H1 (cell line): ENCODE measurements around the gene GBGT1. TPM values are rescaled to one million over a fixed set of nuclear protein-coding genes. Genes with fewer than 3 reads are reported as not detected.

Experiments used
- CTCF ChIA-PET: fragments of 300-600 bp; sonication (Branson Sonifier 250); formaldehyde crosslinking; loops from one replicate; lab custom pipeline; 2021; ENCODE audit not compliant: partially characterized antibody; lab: Charles Lee
- POLR2A ChIA-PET: fragments of 300-600 bp; sonication (Branson Sonifier 250); formaldehyde crosslinking; loops from one replicate; lab custom pipeline; 2021; ENCODE audit warnings: inconsistent platforms; ENCODE audit not compliant: partially characterized antibody; lab: Charles Lee
- DNase-seq, 2 experiments: peaks; one replicate each; pipeline versions ENCODE4 v3.0.0 to v3.0.0-alpha.2; 2010 to 2022; ENCODE audit warnings: low spot score in 2 of 2, low read depth in 1 of 2, mixed read lengths in 1 of 2
- FAIRE-seq: peaks from 2 replicates; lab custom pipeline; 2011; peaks lifted over from hg19 to GRCh38; lab: Jason Lieb, UNC
- H2AFZ ChIP-seq: 2 replicates; pipeline ENCODE4 v1.8.1; 2012; ENCODE audit warnings: low read length, inconsistent platforms
- H2AK5ac ChIP-seq: 2 replicates; pipeline ENCODE4 v1.6.1; 2013; ENCODE audit warnings: low read depth, low read length
- H2BK120ac ChIP-seq: replicated peaks from 2 replicates; pipeline ENCODE3; 2013; ENCODE audit warnings: low read depth, low read length, inconsistent platforms
- H2BK12ac ChIP-seq: 2 replicates; pipeline ENCODE4 v1.6.1; 2013; ENCODE audit warnings: low read depth, low read length
- H2BK15ac ChIP-seq: 2 replicates; pipeline ENCODE4 v1.6.1; 2013; ENCODE audit warnings: low read length
- H2BK20ac ChIP-seq: 2 replicates; pipeline ENCODE4 v1.6.1; 2013; ENCODE audit warnings: low read length
- H2BK5ac ChIP-seq: 2 replicates; pipeline ENCODE4 v1.6.1; 2013; ENCODE audit warnings: low read depth, low read length
- H3K14ac ChIP-seq: 2 replicates; pipeline ENCODE4 v1.6.1; 2013; ENCODE audit warnings: inconsistent platforms; ENCODE audit not compliant: insufficient read length
- H3K18ac ChIP-seq: 2 replicates; pipeline ENCODE4 v1.6.1; 2013; ENCODE audit warnings: low read length; ENCODE audit errors: extremely low read depth
- H3K23ac ChIP-seq: 2 replicates; pipeline ENCODE4 v1.6.1; 2013; ENCODE audit warnings: inconsistent platforms; ENCODE audit not compliant: insufficient read length
- H3K23me2 ChIP-seq: 2 replicates; pipeline ENCODE4 v1.6.1; 2013; ENCODE audit warnings: low read depth, low read length
- H3K27ac ChIP-seq: 2 replicates; pipeline ENCODE4 v1.6.1; 2011; ENCODE audit warnings: low read depth, low read length, inconsistent platforms
- H3K27me3 ChIP-seq, 4 experiments: replicated peaks in 1 of 4; 1 replicate in 1 of 4; 2 replicates in 3 of 4; pipeline versions ENCODE4 v1.6.1 to v1.8.1; 2011 to 2013; ENCODE audit warnings: low read length in 3 of 4, mild to moderate bottlenecking in 3 of 4, inconsistent platforms in 2 of 4, mixed read lengths in 2 of 4, moderate library complexity in 1 of 4; ENCODE audit not compliant: control insufficient read depth in 3 of 4, insufficient read depth in 3 of 4; ENCODE audit errors: extremely low read depth in 1 of 4
- H3K36me3 ChIP-seq, 4 experiments: 2 replicates each; pipeline versions ENCODE4 v1.6.1 to v1.8.1; 2011 to 2013; ENCODE audit warnings: mild to moderate bottlenecking in 4 of 4, low read length in 3 of 4, moderate library complexity in 2 of 4, control low read depth in 1 of 4, inconsistent platforms in 1 of 4; ENCODE audit not compliant: insufficient read depth in 4 of 4, control insufficient read depth in 2 of 4
- H3K4ac ChIP-seq: replicated peaks from 2 replicates; pipeline ENCODE3; 2013; ENCODE audit warnings: low read length, low read depth, mixed read lengths, inconsistent platforms; ENCODE audit not compliant: insufficient read length
- H3K4me1 ChIP-seq, 4 experiments: replicated peaks in 1 of 4; 1 replicate in 1 of 4; 2 replicates in 3 of 4; pipeline versions ENCODE4 v1.6.1 to v1.8.1; 2011 to 2013; ENCODE audit warnings: low read length in 3 of 4, inconsistent platforms in 2 of 4, mixed read lengths in 1 of 4; ENCODE audit not compliant: insufficient read depth in 4 of 4, control insufficient read depth in 3 of 4
- H3K4me2 ChIP-seq, 2 experiments: 2 replicates each; pipeline versions ENCODE4 v1.6.1 to v1.8.1; 2011 to 2013; ENCODE audit warnings: low read depth in 2 of 2, low read length in 2 of 2, control low read depth in 1 of 2, inconsistent platforms in 1 of 2, mild to moderate bottlenecking in 1 of 2; ENCODE audit not compliant: insufficient read depth in 1 of 2
- H3K4me3 ChIP-seq, 4 experiments: fragments of 200-600, 300-600 bp in 1 of 4; sonication (generic), shearing (Covaris generic), sonication (Bioruptor Twin) in 1 of 4; 2 replicates each; pipeline versions ENCODE4 v1.5.1 to v1.8.1; 2011 to 2016; ENCODE audit warnings: low read length in 4 of 4, low read depth in 3 of 4, control low read depth in 2 of 4, inconsistent platforms in 2 of 4, mild to moderate bottlenecking in 2 of 4, mixed read lengths in 1 of 4, moderate library complexity in 1 of 4; ENCODE audit not compliant: insufficient read depth in 2 of 4; ENCODE audit errors: extremely low read depth in 1 of 4
- H3K56ac ChIP-seq: replicated peaks from 2 replicates; pipeline ENCODE3; 2013; ENCODE audit warnings: low read depth, mild to moderate bottlenecking, mixed read lengths, low read length, inconsistent platforms; ENCODE audit not compliant: insufficient read length
- H3K79me1 ChIP-seq: 2 replicates; pipeline ENCODE4 v1.6.1; 2013; ENCODE audit warnings: low read depth, low read length, control low read depth
- H3K79me2 ChIP-seq, 2 experiments: 2 replicates each; pipeline versions ENCODE4 v1.6.1 to v1.8.1; 2012 to 2013; ENCODE audit warnings: low read length in 2 of 2, mild to moderate bottlenecking in 2 of 2, inconsistent platforms in 1 of 2; ENCODE audit not compliant: insufficient read depth in 2 of 2, control insufficient read depth in 1 of 2
- H3K9ac ChIP-seq, 4 experiments: replicated peaks in 1 of 4; 1 replicate in 1 of 4; 2 replicates in 3 of 4; pipeline versions ENCODE4 v1.6.1 to v1.8.1; 2011 to 2013; ENCODE audit warnings: low read depth in 3 of 4, low read length in 3 of 4, control low read depth in 2 of 4, mild to moderate bottlenecking in 2 of 4, moderate library complexity in 2 of 4, inconsistent platforms in 1 of 4; ENCODE audit errors: extremely low read depth in 1 of 4
- H3K9me3 ChIP-seq, 2 experiments: 2 replicates each; pipeline versions ENCODE4 v1.6.1 to v1.8.1; 2012 to 2013; ENCODE audit warnings: mild to moderate bottlenecking in 2 of 2, moderate library complexity in 2 of 2, control low read depth in 1 of 2, inconsistent platforms in 1 of 2, low read depth in 1 of 2, low read length in 1 of 2, mixed read lengths in 1 of 2; ENCODE audit not compliant: insufficient read depth in 2 of 2
- H4K20me1 ChIP-seq, 2 experiments: replicated peaks in 1 of 2; 2 replicates each; pipeline versions ENCODE3 to v1.8.1; 2011 to 2013; ENCODE audit warnings: inconsistent platforms in 2 of 2, low read length in 2 of 2, mild to moderate bottlenecking in 1 of 2; ENCODE audit not compliant: insufficient read depth in 2 of 2, control insufficient read depth in 1 of 2
- H4K5ac ChIP-seq: 2 replicates; pipeline ENCODE4 v1.6.1; 2013; ENCODE audit warnings: low read length, low read depth, mixed read lengths, inconsistent platforms; ENCODE audit not compliant: insufficient read length
- H4K8ac ChIP-seq: 2 replicates; pipeline ENCODE4 v1.8.0; 2013; ENCODE audit warnings: mild to moderate bottlenecking, moderate library complexity, low read length, inconsistent platforms; ENCODE audit not compliant: insufficient read depth; ENCODE audit errors: extremely low read depth
- H4K91ac ChIP-seq: replicated peaks from 2 replicates; pipeline ENCODE3; 2013; ENCODE audit warnings: low read length, mixed read lengths, inconsistent platforms; ENCODE audit not compliant: insufficient read length
- EZH2 ChIP-seq: fragments of 200-600 bp; sonication (generic); IDR thresholded peaks from 2 replicates; pipeline ENCODE4 v1.7.1; 2012; ENCODE audit warnings: low read depth, mild to moderate bottlenecking, moderate library complexity, low read length, inconsistent platforms; ENCODE audit not compliant: severe bottlenecking
- JUN ChIP-seq: IDR thresholded peaks from 2 replicates; pipeline ENCODE4 v1.6.1; 2011; ENCODE audit warnings: low read depth, mild to moderate bottlenecking, improper control_type of control experiment, low read length
- RNF2 ChIP-seq: fragments of 200-900, 300-1000 bp; sonication (generic); IDR thresholded peaks from 2 replicates; pipeline ENCODE4 v1.7.1; 2016; ENCODE audit warnings: borderline replicate concordance, low read depth, mild to moderate bottlenecking, antibody characterized with exemption, low read length; ENCODE audit not compliant: poor library complexity, severe bottlenecking; ENCODE audit errors: missing control alignments
- RXRA ChIP-seq: IDR thresholded peaks from 2 replicates; pipeline ENCODE4 v1.6.1; 2011; ENCODE audit warnings: low read depth, mild to moderate bottlenecking, low read length, moderate library complexity; ENCODE audit not compliant: insufficient read depth
- SIX5 ChIP-seq: IDR thresholded peaks from 2 replicates; pipeline ENCODE4 v1.6.1; 2011; ENCODE audit warnings: mild to moderate bottlenecking, low read depth, low read length
- SUZ12 ChIP-seq: fragments of 200-600 bp; sonication (generic); IDR thresholded peaks from 2 replicates; pipeline ENCODE4 v1.6.1; 2012; ENCODE audit warnings: mild to moderate bottlenecking, inconsistent platforms, low read length, moderate library complexity, mixed read lengths
- WGBS, 2 experiments: shearing (Covaris generic) in 1 of 2; methylation state at CpG; one replicate each; pipeline versions ENCODE4 v1.1.6 to v1.1.7; 2013 to 2015; ENCODE audit warnings: low lambda C conversion rate in 2 of 2, mixed read lengths in 2 of 2, inconsistent platforms in 1 of 2, low coverage in 1 of 2, missing lambda C conversion rate in 1 of 2; ENCODE audit not compliant: insufficient replicate concordance in 2 of 2, insufficient coverage in 1 of 2, insufficient read length in 1 of 2; ENCODE audit errors: extremely low coverage in 1 of 2, missing lambda C conversion rate in 1 of 2; 5-methylcytosine and 5-hydroxymethylcytosine counted together
- polyA plus RNA-seq, 7 experiments: library from polyadenylated mRNA; depleted of rRNA in 3 of 7; stranded (reverse) in 5 of 7; unstranded in 2 of 7; fragments of >200 nt in 5 of 7; fragments of 200-250 nt in 2 of 7; gene quantifications; 1 replicate in 5 of 7; 2 replicates in 1 of 7; 4 replicates in 1 of 7; pipeline versions ENCODE4 v1.2.1 to v1.2.3, GENCODE V29; 2011 to 2013; ENCODE audit warnings: missing spikeins in 2 of 7, mixed read lengths in 2 of 7
- total RNA-seq: library from RNA; stranded (reverse); fragmentation: NEBNext Ultra II Directional; extraction: Animal tissue kit (Norgen Biotek cat#: 25700); gene quantifications from 2 replicates; pipeline ENCODE4 v1.2.1, GENCODE V29; 2021

The GBGT1 gene
- total and polyA plus RNA-seq, 2 of the 8 experiments (the other 6 are each of a cell fraction or from before 2014, with no cell fraction given): 7.1 to 9.7 TPM

DNA sequence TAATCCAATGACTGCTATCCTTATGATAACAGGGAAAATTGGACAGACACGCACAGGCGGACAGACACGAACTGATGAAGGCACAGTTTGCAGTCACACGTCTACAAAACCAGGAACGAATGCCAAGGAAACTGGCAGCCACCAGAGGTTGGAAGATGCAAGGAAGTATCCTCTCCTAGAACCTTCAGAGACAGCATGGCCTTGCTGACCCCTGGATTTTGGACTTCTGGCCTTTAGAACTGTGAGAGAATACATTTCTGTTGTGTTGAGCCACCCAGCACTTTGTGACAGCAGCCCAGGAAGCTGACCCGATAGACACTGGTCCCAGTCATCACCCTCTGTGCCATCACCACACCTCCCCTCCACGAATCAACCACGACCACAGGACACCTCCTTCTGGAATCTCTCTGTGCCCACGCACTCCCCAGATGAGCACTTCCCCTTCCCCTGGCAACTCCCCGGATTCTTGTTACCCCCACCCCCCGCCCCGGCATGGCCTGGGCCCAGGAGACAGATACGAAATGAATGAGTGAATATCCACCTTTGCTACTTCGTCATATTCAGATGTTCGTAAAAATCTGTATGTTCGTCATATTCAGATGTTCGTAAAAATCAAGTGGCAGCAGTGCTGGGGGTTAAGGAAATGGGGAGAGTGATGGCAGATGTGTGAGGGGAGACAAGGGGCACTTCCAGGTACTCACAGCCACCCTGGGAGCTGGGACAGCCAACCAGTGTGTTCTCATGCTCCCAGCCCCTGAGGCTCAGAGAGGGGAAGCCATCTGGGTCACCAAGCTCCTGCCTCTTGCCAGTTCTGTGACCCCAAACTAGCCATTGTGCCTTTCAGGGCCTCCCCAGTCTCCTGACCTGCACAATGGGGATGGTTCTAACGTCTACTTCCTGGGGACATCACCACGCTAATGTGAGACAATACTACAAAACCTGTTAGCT lies 18.5 kb downstream of the GBGT1 start:
- POLR2A ChIA-PET: interaction anchor here (0.6 to 1.3 kb wide), 5 partner anchors 8 to 186 kb away, joined by 3 to 6 read pairs (median 3); no protein-coding TSS in a partner anchor

More for the DNA sequence above, 18.5 kb downstream of the GBGT1 start:
- Histone ChIP-seq H4K5ac (no peak overlapping the region), H3K36me3 (no peaks in the 10 kb centered on the region), H3K9me3 (no peaks in the 10 kb centered on the region), H3K18ac (no peak overlapping the region), H2BK15ac (no peak overlapping the region), H3K79me1 (peaks cover 6% of the 10 kb centered on the region), H3K4ac (no peak overlapping the region), H3K4me1 (peaks cover 0 to 24% (median 13%) of the 10 kb centered on the region in 4 experiments; a peak in 5 of 7 replicates), H4K20me1 (peaks cover 20 to 38% of the 10 kb centered on the region in 2 experiments), H3K27ac (no peak overlapping the region), H4K8ac (no peak overlapping the region), H2BK120ac (no peak overlapping the region), H2BK20ac (no peak overlapping the region), H2BK5ac (no peak overlapping the region), H3K14ac (no peak overlapping the region), H3K27me3 (peaks cover 0 to 11% (median 0%) of the 10 kb centered on the region in 4 experiments; a peak in 2 of 7 replicates), H3K9ac (no peak overlapping the region; a peak in 2 of 7 replicates), H3K4me2 (peak overlapping the region in 1 of 2 experiments; percentile 77; a peak in 2 of 4 replicates), H3K79me2 (peaks cover 0 to 3% of the 10 kb centered on the region in 2 experiments; a peak in 1 of 4 replicates), H3K4me3 (peak overlapping the region in 1 of 4 experiments; percentile 60; a peak in 2 of 8 replicates), H4K91ac (no peak overlapping the region), H2AK5ac (no peak overlapping the region), H3K23ac (no peak overlapping the region), H3K56ac (no peak overlapping the region), H2AFZ (no peak overlapping the region), H3K23me2 (peaks cover 12% of the 10 kb centered on the region), H2BK12ac (no peak overlapping the region; the same call in 1 of the 2 replicates)
- TF ChIP-seq RXRA (no peak), RNF2 (no peak), SIX5 (no peak), JUN (no peak), EZH2 (no peak), SUZ12 (no peak)
- 87% methylated on average over 19 of the region's 19 CpGs; no CpG with 5 or more reads in 1 of the 2 experiments for WGBS, 2 experiments
- CTCF ChIA-PET: interaction anchor here (0.6 to 11.7 kb wide), 22 partner anchors 8 to 340 kb away, joined by 3 to 337 read pairs (median 5); no protein-coding TSS in a partner anchor
- DNase-seq (no peak), FAIRE-seq (no peak)
